SK-N-SH treated with all-trans-retinoic acid at 6 μM for 48 hours (cell line): ENCODE results near the gene UBN2.

ENCODE experiments used
- ARNTL ChIP-seq: fragments of 450-650 bp; formaldehyde crosslinking; IDR thresholded peaks from 2 replicates; pipeline ENCODE4 v1.5.0; 2020; ENCODE audit warnings: low read depth, mild to moderate bottlenecking, moderate library complexity, borderline replicate concordance
- CREB5 ChIP-seq: fragments of 250-450 bp; sonication (Bioruptor Pico); IDR thresholded peaks from 2 replicates; pipeline ENCODE4 v1.5.1; 2020; ENCODE audit warnings: low read depth, mild to moderate bottlenecking, moderate library complexity
- CSDC2 ChIP-seq: fragments of 250-450 bp; sonication (Bioruptor Pico); IDR thresholded peaks from 2 replicates; pipeline ENCODE4 v1.5.0; 2020; ENCODE audit warnings: mild to moderate bottlenecking, moderate library complexity
- GLIS3 ChIP-seq: fragments of 250-450 bp; sonication (Bioruptor Pico); IDR thresholded peaks from 2 replicates; pipeline ENCODE4 v1.5.0; 2020; ENCODE audit warnings: mild to moderate bottlenecking, moderate library complexity
- PPARA ChIP-seq: fragments of 250-450 bp; sonication (Bioruptor Pico); IDR thresholded peaks from 2 replicates; pipeline ENCODE4 v1.5.0; 2020; ENCODE audit warnings: mild to moderate bottlenecking, borderline replicate concordance
- TOX ChIP-seq: fragments of 250-450 bp; sonication (Bioruptor Pico); IDR thresholded peaks from 2 replicates; pipeline ENCODE4 v1.8.0; 2021; ENCODE audit warnings: mild to moderate bottlenecking, moderate library complexity, borderline replicate concordance
- ZFP30 ChIP-seq: fragments of 450-650 bp; formaldehyde crosslinking; IDR thresholded peaks from 2 replicates; pipeline ENCODE4 v1.5.0; 2022; ENCODE audit warnings: mild to moderate bottlenecking, moderate library complexity
- ZNF565 ChIP-seq: fragments of 450-650 bp; formaldehyde crosslinking; conservative IDR thresholded peaks from 2 replicates; pipeline ENCODE4 v1.5.0; 2020; ENCODE audit warnings: low read depth, mild to moderate bottlenecking, moderate library complexity
- ZNF8 ChIP-seq: fragments of 450-650 bp; formaldehyde crosslinking; IDR thresholded peaks from 2 replicates; pipeline ENCODE4 v1.5.0; 2020; ENCODE audit warnings: mild to moderate bottlenecking, moderate library complexity

GRCh38 chr7:139181404-139181803 lies 49.6 kb upstream of the UBN2 start:
- no peak for TF ChIP-seq ARNTL (CRISPR knock-in tag)
- no peak for TF ChIP-seq ZNF565 (CRISPR knock-in tag)
- TF ChIP-seq GLIS3 (CRISPR knock-in tag), result no peak
- no peak for TF ChIP-seq PPARA
- no peak for TF ChIP-seq CREB5 (CRISPR knock-in tag)
- TF ChIP-seq TOX (CRISPR knock-in tag), result no peak
- TF ChIP-seq CSDC2 (CRISPR knock-in tag), result no peak
- TF ChIP-seq ZNF8, result no peak
- TF ChIP-seq ZFP30 (CRISPR knock-in tag), result no peak
